Fibroblast of pulmonary artery (primary cell): ENCODE data around the gene GAREM2.

ENCODE experiments used
- DNase-seq: peaks from one replicate; pipeline ENCODE4 v3.0.0-alpha.2; 2010; ENCODE audit warnings: low read depth
- H3K4me3 ChIP-seq: replicated peaks from 2 replicates; pipeline ENCODE4 v1.5.1; 2011; ENCODE audit warnings: low read depth, mild to moderate bottlenecking, control low read depth, low read length, moderate library complexity
- TF ChIP-seq, protein P1 (sequence below): IDR thresholded peaks from 2 replicates; pipeline ENCODE4 v1.5.1; 2011; ENCODE audit warnings: mild to moderate bottlenecking, control low read depth, low read length, inconsistent platforms; ENCODE audit errors: missing control alignments

GAREM2 gene

DNA sequence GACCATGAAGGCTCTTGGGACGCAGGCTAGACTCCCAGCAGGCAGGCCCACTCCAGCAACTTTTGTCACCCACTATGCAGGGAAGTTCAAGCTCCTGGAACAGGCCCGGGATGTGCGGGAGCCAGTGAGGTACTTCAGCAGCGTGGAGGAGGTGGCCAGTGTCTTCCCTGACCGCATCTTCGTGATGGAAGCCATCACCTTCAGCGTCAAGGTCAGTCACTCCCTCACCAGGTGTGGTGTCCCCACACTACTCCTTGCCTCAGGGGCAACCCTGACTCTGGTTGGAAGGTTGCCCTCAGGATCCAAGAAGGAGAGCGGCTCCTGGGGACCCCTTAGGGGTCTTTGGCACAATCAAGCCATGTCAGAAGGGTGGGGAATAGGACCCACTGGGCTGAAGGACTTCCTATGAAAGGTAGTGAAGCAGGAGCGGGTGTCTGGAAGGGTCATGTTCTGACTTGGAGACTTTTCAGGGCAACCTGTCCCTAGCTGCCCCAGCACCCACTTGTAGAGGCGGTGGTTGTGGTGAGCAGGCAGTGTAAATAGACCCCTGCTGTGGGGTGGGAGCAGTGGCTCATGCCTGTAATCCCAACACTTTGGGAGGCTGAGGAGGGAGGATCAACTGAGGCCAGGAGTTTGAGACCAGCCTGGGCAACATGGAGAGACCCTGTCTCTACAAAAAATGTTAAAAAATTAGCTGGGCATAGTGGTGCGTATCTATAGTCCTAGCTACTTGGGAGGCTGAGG is 10.2 kb downstream of the GAREM2 start:
- no peak overlapping the region for H3K4me3 ChIP-seq
- TF ChIP-seq, protein P1, sequence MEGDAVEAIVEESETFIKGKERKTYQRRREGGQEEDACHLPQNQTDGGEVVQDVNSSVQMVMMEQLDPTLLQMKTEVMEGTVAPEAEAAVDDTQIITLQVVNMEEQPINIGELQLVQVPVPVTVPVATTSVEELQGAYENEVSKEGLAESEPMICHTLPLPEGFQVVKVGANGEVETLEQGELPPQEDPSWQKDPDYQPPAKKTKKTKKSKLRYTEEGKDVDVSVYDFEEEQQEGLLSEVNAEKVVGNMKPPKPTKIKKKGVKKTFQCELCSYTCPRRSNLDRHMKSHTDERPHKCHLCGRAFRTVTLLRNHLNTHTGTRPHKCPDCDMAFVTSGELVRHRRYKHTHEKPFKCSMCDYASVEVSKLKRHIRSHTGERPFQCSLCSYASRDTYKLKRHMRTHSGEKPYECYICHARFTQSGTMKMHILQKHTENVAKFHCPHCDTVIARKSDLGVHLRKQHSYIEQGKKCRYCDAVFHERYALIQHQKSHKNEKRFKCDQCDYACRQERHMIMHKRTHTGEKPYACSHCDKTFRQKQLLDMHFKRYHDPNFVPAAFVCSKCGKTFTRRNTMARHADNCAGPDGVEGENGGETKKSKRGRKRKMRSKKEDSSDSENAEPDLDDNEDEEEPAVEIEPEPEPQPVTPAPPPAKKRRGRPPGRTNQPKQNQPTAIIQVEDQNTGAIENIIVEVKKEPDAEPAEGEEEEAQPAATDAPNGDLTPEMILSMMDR: no peak
- DNase-seq: no peak

DNA sequence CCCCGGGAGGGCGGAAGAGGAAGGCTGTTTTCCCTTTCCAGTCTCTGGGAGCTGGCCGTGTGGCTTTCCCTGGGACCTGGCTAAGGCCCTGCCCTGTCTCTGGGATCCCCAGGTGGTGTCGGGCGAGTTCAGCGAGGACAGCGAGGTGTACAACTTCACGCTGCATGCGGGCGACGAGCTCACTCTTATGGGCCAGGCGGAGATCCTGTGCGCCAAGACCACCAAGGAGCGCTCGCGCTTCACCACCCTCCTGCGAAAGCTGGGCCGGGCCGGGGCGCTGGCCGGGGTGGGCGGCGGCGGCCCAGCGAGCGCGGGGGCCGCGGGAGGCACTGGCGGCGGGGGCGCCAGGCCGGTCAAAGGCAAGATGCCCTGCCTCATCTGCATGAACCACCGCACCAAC is 11.2 kb downstream of the GAREM2 start:
- TF ChIP-seq, protein P1: no peak
- peak overlapping the region; percentile 42 for H3K4me3 ChIP-seq
- no peak for DNase-seq

DNA sequence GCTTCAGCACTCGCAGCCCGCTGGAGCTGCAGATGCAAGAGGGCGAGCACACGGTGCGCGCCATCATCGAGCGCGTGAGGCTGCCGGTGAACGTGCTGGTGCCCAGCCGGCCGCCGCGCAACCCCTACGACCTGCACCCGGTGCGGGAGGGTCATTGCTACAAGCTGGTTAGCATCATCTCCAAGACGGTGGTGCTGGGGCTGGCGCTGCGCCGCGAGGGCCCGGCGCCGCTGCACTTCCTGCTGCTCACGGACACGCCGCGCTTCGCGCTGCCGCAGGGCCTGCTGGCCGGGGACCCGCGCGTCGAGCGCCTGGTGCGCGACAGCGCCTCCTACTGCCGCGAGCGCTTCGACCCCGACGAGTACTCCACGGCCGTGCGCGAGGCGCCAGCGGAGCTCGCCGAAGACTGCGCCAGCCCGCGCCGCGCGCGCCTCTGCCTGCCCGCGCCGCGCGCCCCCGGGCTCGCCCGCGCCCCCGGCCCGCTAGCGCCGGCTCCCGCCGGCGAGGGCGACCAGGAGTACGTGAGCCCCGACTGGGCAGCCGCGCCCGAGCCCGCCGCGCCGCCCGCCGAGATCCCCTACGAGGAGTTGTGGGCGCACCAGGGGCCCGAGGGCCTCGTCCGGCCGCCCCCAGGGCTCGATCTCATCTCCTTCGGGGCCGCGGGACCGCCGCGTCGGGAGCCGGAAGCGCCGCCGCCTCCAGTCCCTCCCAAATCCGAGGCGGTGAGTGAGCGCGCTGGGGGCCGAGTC is 11.8 kb downstream of the GAREM2 start:
- TF ChIP-seq, protein P1: peak; percentile 32
- DNase-seq: peak; percentile 87
- peak overlapping the region; percentile 56 for H3K4me3 ChIP-seq

DNA sequence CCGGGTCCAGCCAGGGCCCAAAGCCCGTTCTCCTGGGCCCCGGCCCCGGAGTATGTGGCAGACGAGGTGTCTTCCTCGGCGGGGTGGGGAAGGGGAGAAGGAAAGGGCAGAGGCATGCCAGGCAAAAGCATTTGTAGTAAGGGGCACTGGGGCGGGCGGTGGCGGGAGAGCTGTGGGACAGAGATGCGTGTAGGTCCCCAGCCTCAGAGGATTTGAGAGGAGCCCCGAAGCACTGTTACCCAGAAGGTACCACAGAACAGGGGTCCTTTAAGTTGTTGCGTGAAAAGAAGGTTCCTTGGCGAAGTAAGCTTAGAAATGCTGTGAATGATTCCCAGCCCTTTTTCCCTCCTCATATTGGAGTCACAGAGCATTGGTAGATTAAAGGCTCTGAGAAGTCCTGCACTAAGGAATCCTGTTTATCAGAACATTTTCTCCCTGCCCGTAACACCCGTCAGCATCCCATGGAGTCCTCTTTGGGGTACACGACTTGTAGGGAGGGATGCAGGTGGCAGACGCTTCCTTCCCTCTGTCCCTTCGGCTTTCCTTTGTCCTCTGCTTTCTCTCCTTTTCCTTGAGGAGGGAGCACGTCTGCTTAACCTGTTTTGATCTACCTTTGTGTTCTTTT is 12.5 kb downstream of the GAREM2 start:
- no peak for DNase-seq
- TF ChIP-seq, protein P1: no peak
- H3K4me3 ChIP-seq: peak overlapping the region; percentile 56

DNA sequence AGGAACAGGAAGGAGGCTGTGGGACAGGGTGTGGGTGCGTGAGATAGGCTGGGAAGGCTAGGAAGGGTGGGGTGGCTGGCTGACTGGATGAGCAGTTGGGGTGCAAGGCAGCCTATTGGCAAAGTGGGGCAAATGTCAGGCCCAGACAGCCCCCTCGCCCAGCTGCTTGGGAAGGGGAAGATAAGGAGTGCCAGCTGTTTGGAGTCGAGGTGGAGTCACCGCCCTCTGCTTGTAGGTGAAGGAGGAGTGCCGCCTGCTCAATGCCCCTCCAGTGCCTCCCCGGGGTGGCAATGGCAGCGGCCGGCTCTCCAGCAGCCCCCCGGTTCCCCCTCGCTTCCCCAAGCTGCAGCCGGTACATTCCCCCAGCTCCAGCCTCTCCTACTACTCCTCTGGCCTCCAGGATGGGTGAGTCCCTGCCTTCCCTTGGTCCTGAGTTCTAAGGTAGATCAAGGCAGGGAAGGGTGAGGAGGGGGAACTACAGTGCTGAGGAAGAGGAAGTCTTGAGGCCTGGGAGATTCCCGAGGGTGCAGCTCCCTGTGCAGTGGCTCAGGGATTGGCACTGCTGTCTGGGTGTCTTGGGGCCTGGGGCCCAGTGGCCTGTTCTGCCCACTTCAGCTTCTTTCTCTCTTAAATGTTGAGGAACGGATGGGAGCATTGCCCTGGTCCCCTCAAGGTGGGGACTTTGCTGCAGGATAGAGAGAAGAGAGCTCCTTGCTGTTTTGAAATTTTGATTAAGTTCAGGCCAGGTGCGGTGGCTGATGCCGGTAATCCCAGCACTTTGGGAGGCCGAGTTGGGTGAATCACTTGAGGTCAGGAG is 13.3 kb downstream of the GAREM2 start:
- TF ChIP-seq, protein P1: no peak
- no peak for DNase-seq
- no peak overlapping the region for H3K4me3 ChIP-seq

DNA sequence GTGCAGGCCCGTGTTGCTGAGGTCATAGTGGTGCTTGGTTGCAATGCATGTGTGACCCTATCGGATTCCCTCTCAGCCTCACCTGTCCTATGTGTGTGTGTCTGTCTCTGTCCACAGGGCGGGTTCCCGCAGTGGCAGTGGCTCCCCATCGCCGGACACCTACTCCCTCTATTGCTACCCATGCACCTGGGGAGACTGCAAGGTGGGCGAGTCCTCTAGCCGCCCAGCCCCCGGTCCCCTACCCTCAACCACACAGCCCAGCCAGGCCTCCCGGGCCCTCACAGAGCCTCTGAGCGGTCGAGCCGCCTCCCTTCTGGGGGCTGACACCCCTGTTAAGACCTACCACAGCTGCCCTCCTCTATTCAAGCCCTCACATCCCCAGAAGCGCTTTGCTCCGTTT is 14.2 kb downstream of the GAREM2 start:
- no peak for DNase-seq
- no peak overlapping the region for H3K4me3 ChIP-seq
- TF ChIP-seq, protein P1: no peak
